IMR-90 (cell line): ENCODE results near the gene ASCL5. TPM values are rescaled to one million over a fixed set of nuclear protein-coding genes. Genes with fewer than 3 reads are reported as not detected.

ENCODE experiments used
- ATAC-seq: fragments of 200-7000 bp; cut with Tn5 transposase; 2 replicates; pipeline ENCODE4 v1.9.1; 2020; ENCODE audit warnings: low read depth, mild to moderate bottlenecking, moderate library complexity
- BruUV-seq: library from RNA; stranded (reverse); fragments of 400-500 nt; replicated peaks from 2 replicates; lab custom pipeline; 2021; lab: Mats Ljungman, UMichigan
- CTCF ChIA-PET: fragments of 300-600 bp; formaldehyde crosslinking; extraction: SDS; loops from one replicate; lab custom pipeline; 2021; ENCODE audit warnings: antibody characterized with exemption; lab: Yijun Ruan, JAX
- POLR2A ChIA-PET: fragments of 300-600 bp; sonication (Branson Sonifier 250); formaldehyde crosslinking; loops from one replicate; lab custom pipeline; 2022; ENCODE audit warnings: antibody characterized with exemption; ENCODE audit not compliant: unreplicated experiment; lab: Charles Lee
- DNase-seq: peaks from one replicate; pipeline ENCODE4 v3.0.0; 2013
- H2AFZ ChIP-seq: replicated peaks from 2 replicates; pipeline ENCODE3; 2013; ENCODE audit warnings: low read length, mild to moderate bottlenecking; ENCODE audit not compliant: poor library complexity
- H2AK5ac ChIP-seq: 2 replicates; pipeline ENCODE4 v1.6.1; 2013; ENCODE audit warnings: low read depth, low read length, inconsistent platforms
- H2AK9ac ChIP-seq: replicated peaks from 2 replicates; pipeline ENCODE3; 2013; ENCODE audit warnings: mild to moderate bottlenecking, low read depth, low read length, moderate library complexity; ENCODE audit not compliant: poor library complexity
- H2BK120ac ChIP-seq: 2 replicates; pipeline ENCODE4 v1.6.1; 2013; ENCODE audit warnings: low read depth, low read length, inconsistent platforms
- H2BK15ac ChIP-seq: 3 replicates; pipeline ENCODE4 v1.6.1; 2013; ENCODE audit warnings: low read depth, low read length, inconsistent platforms
- H2BK20ac ChIP-seq: 2 replicates; pipeline ENCODE4 v1.6.1; 2013; ENCODE audit warnings: low read depth, mild to moderate bottlenecking, inconsistent platforms, low read length, moderate library complexity
- H2BK5ac ChIP-seq: 2 replicates; pipeline ENCODE4 v1.6.1; 2013; ENCODE audit warnings: mild to moderate bottlenecking, low read depth, low read length, inconsistent platforms; ENCODE audit not compliant: poor library complexity, severe bottlenecking
- H3K14ac ChIP-seq: replicated peaks from 2 replicates; pipeline ENCODE4 v1.6.1; 2013; ENCODE audit warnings: low read depth, low read length, inconsistent platforms
- H3K18ac ChIP-seq: 2 replicates; pipeline ENCODE4 v1.6.1; 2013; ENCODE audit warnings: low read depth, low read length, control low read depth
- H3K23ac ChIP-seq: 2 replicates; pipeline ENCODE4 v1.6.1; 2013; ENCODE audit warnings: low read depth, low read length, inconsistent platforms
- H3K27ac ChIP-seq: 2 replicates; pipeline ENCODE4 v1.5.1; 2013; ENCODE audit warnings: mild to moderate bottlenecking, control low read depth, low read length; ENCODE audit not compliant: insufficient read depth
- H3K27me3 ChIP-seq: 2 replicates; pipeline ENCODE4 v1.6.1; 2013; ENCODE audit warnings: low read length; ENCODE audit not compliant: control insufficient read depth, insufficient read depth
- H3K36me3 ChIP-seq: 2 replicates; pipeline ENCODE4 v1.6.1; 2013; ENCODE audit warnings: low read length, mixed read lengths; ENCODE audit not compliant: control insufficient read depth, insufficient read depth
- H3K4ac ChIP-seq: 2 replicates; pipeline ENCODE4 v1.6.1; 2013; ENCODE audit warnings: low read depth, low read length, inconsistent platforms
- H3K4me1 ChIP-seq: 2 replicates; pipeline ENCODE4 v1.6.1; 2013; ENCODE audit warnings: low read length, mixed read lengths; ENCODE audit not compliant: control insufficient read depth, insufficient read depth
- H3K4me2 ChIP-seq: 2 replicates; pipeline ENCODE4 v1.6.1; 2013; ENCODE audit warnings: low read depth, mild to moderate bottlenecking, control low read depth, low read length, moderate library complexity
- H3K4me3 ChIP-seq: 2 replicates; pipeline ENCODE4 v1.5.1; 2013; ENCODE audit warnings: low read depth, mild to moderate bottlenecking, control low read depth, low read length, moderate library complexity; ENCODE audit not compliant: insufficient read depth
- H3K56ac ChIP-seq: 2 replicates; pipeline ENCODE4 v1.6.1; 2013; ENCODE audit warnings: low read length, inconsistent platforms; ENCODE audit not compliant: insufficient read depth; ENCODE audit errors: extremely low read depth
- H3K79me1 ChIP-seq, 2 experiments: 2 replicates each; pipeline ENCODE4 v1.6.1; 2013; ENCODE audit warnings: low read length in 2 of 2, inconsistent platforms in 1 of 2, low read depth in 1 of 2
- H3K9ac ChIP-seq: 2 replicates; pipeline ENCODE4 v1.6.1; 2013; ENCODE audit warnings: low read depth, low read length, control low read depth
- H3K9me1 ChIP-seq: 2 replicates; pipeline ENCODE4 v1.6.1; 2013; ENCODE audit warnings: low read length, inconsistent platforms; ENCODE audit not compliant: insufficient read depth
- H3K9me3 ChIP-seq: 2 replicates; pipeline ENCODE4 v1.6.1; 2013; ENCODE audit warnings: low read length; ENCODE audit not compliant: control insufficient read depth, insufficient read depth
- H4K20me1 ChIP-seq: 2 replicates; pipeline ENCODE4 v1.6.1; 2013; ENCODE audit warnings: low read length, inconsistent platforms; ENCODE audit not compliant: insufficient read depth
- H4K5ac ChIP-seq: 2 replicates; pipeline ENCODE4 v1.6.1; 2013; ENCODE audit warnings: mild to moderate bottlenecking, low read depth, low read length, control low read depth
- H4K8ac ChIP-seq, 2 experiments: 2 replicates each; pipeline ENCODE4 v1.6.1; 2013; ENCODE audit warnings: low read depth in 2 of 2, low read length in 2 of 2, control low read depth in 1 of 2, inconsistent platforms in 1 of 2
- H4K91ac ChIP-seq: 2 replicates; pipeline ENCODE4 v1.6.1; 2013; ENCODE audit warnings: low read depth, low read length, inconsistent platforms; ENCODE audit not compliant: insufficient read depth
- CEBPB ChIP-seq: IDR thresholded peaks from 2 replicates; pipeline ENCODE4 v1.6.1; 2012; ENCODE audit warnings: low read depth, low read length, improper control_type of control experiment
- CHD1 ChIP-seq: IDR thresholded peaks from 2 replicates; pipeline ENCODE4 v1.6.1; 2012; ENCODE audit warnings: low read depth, low read length, improper control_type of control experiment
- FOS ChIP-seq: fragments of 150-350 bp; IDR thresholded peaks from 2 replicates; pipeline ENCODE4 v1.6.1; 2016; ENCODE audit warnings: low read depth, low read length
- MAZ ChIP-seq: IDR thresholded peaks from 2 replicates; pipeline ENCODE4 v1.6.1; 2012; ENCODE audit warnings: low read depth, mild to moderate bottlenecking, low read length, improper control_type of control experiment, moderate library complexity, borderline replicate concordance
- POLR2A ChIP-seq: IDR thresholded peaks from 2 replicates; pipeline ENCODE4 v1.6.1; 2012; ENCODE audit warnings: mild to moderate bottlenecking, low read depth, low read length
- RAD21 ChIP-seq: IDR thresholded peaks from 2 replicates; pipeline ENCODE4 v1.6.1; 2012; ENCODE audit warnings: low read length, improper control_type of control experiment
- RCOR1 ChIP-seq: IDR thresholded peaks from 2 replicates; pipeline ENCODE4 v1.6.1; 2012; ENCODE audit warnings: mild to moderate bottlenecking, low read length, improper control_type of control experiment; ENCODE audit not compliant: insufficient replicate concordance
- RFX5 ChIP-seq: IDR thresholded peaks from 2 replicates; pipeline ENCODE4 v1.8.0; 2012; ENCODE audit warnings: low read depth, mild to moderate bottlenecking, low read length, moderate library complexity
- WGBS, 2 experiments: methylation state at CpG; one replicate each; pipeline versions ENCODE4 v1.1.5 to v1.1.7; 2013; ENCODE audit warnings: missing lambda C conversion rate in 2 of 2; ENCODE audit not compliant: insufficient read length in 1 of 2; ENCODE audit errors: extremely low coverage in 2 of 2; 5-methylcytosine and 5-hydroxymethylcytosine counted together
- dilution Hi-C: fragments of 300-500 bp; cut with HindIII; formaldehyde crosslinking; loops from one replicate; pipeline ENCODE4 v1.14.3; 2018; ENCODE audit warnings: low sequenced_read_pairs; ENCODE audit not compliant: unreplicated experiment
- in situ Hi-C: fragments of 300-500 bp; cut with MboI; formaldehyde crosslinking; loops from 3 replicates; pipeline ENCODE4 v1.14.3; 2019; ENCODE audit warnings: low sequenced_read_pairs, inconsistent platforms, mixed read lengths
- intact Hi-C: fragments of 100-400 bp; cut with micrococcal nuclease; formaldehyde crosslinking; loops from 2 replicates; pipeline ENCODE4 v1.10.0; 2022
- polyA plus RNA-seq, 3 experiments: library from polyadenylated mRNA; depleted of rRNA; stranded (reverse); fragments of >200 nt; gene quantifications; 2 replicates each; pipeline ENCODE4 v1.2.3, GENCODE V29; 2012; ENCODE audit warnings: low replicate concordance in 1 of 3
- total RNA-seq: library from RNA; depleted of rRNA; stranded (reverse); fragments of >200 nt; gene quantifications from 2 replicates; pipeline ENCODE4 v1.2.3, GENCODE V29; 2012
- TF ChIP-seq, protein P1 (sequence below): fragments of 150-350 bp; IDR thresholded peaks from 2 replicates; pipeline ENCODE4 v1.6.1; 2016; ENCODE audit warnings: low read depth, mild to moderate bottlenecking, low read length, moderate library complexity, borderline replicate concordance

The ASCL5 gene
- total and polyA plus RNA-seq, 2 of the 4 experiments (the other 2 are of a cell fraction): not detected

DNA sequence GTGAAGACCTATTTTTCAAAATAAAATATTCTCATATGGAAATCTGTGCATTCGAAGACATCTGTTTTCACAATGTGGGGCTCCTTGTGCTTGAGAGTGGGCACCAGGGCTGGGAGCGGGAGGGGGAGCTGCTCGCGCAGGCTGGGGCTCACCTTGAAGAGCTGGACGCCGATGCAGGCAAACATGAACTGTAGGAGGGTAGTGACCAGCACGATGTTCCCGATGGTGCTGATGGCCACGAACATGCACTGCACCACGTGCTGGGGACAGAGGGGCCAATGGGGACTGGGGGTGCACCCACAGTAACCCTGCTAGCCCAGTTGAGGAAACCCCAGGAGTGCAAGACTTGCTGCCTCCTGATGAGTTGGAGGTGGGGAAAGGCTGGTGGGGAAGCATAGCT is 61.3 kb downstream of the ASCL5 start:
- no peaks in the 10 kb centered on the region for H3K9me1 ChIP-seq
- no peak overlapping the region for H2AK5ac ChIP-seq
- no peak for TF ChIP-seq MAZ
- TF ChIP-seq RAD21: no peak
- no peak for TF ChIP-seq FOS
- TF ChIP-seq RFX5: no peak
- TF ChIP-seq CHD1: no peak
- TF ChIP-seq CEBPB: no peak
- TF ChIP-seq, protein P1, sequence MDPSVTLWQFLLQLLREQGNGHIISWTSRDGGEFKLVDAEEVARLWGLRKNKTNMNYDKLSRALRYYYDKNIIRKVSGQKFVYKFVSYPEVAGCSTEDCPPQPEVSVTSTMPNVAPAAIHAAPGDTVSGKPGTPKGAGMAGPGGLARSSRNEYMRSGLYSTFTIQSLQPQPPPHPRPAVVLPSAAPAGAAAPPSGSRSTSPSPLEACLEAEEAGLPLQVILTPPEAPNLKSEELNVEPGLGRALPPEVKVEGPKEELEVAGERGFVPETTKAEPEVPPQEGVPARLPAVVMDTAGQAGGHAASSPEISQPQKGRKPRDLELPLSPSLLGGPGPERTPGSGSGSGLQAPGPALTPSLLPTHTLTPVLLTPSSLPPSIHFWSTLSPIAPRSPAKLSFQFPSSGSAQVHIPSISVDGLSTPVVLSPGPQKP: no peak
- no peak for TF ChIP-seq POLR2A
- TF ChIP-seq RCOR1: no peak
- H4K91ac ChIP-seq: no peak overlapping the region
- no peak overlapping the region for H4K8ac ChIP-seq
- no peak overlapping the region for H4K5ac ChIP-seq
- POLR2A ChIA-PET: no interaction called here
- intact Hi-C loops: no loop called here
- DNase-seq: no peak
- peaks cover 68% of the 10 kb centered on the region for H3K27me3 ChIP-seq
- H3K79me1 ChIP-seq: no peaks in the 10 kb centered on the region
- no peak overlapping the region for H3K9ac ChIP-seq
- H2BK5ac ChIP-seq: no peak overlapping the region
- no peak overlapping the region for H2BK20ac ChIP-seq
- no peak overlapping the region for H3K14ac ChIP-seq
- no peak overlapping the region for H3K27ac ChIP-seq
- no TSS peak for BruUV-seq
- no peak overlapping the region for H3K4me3 ChIP-seq
- no peak overlapping the region for H2BK120ac ChIP-seq
- no peak overlapping the region for H2BK15ac ChIP-seq
- H3K36me3 ChIP-seq: no peaks in the 10 kb centered on the region
- no peak overlapping the region for H3K56ac ChIP-seq
- dilution Hi-C loops: no loop called here
- in situ Hi-C loops: no loop called here
- ATAC-seq: no peak
- H3K4me2 ChIP-seq: no peak overlapping the region
- no peak overlapping the region for H3K4ac ChIP-seq
- CTCF ChIA-PET: interaction anchor here (1.6 kb wide), 1 partner anchor 21 kb away, joined by 3 read pairs; no protein-coding TSS in a partner anchor
- H4K20me1 ChIP-seq: no peaks in the 10 kb centered on the region
- WGBS, 2 experiments: 62% methylated on average over 3 of the region's 10 CpGs; no CpG with 5 or more reads in 1 of the 2 experiments
- H3K4me1 ChIP-seq: no peaks in the 10 kb centered on the region
- no peaks in the 10 kb centered on the region for H3K9me3 ChIP-seq
- H3K23ac ChIP-seq: no peak overlapping the region
- no peak overlapping the region for H2AK9ac ChIP-seq
- no peak overlapping the region for H2AFZ ChIP-seq
- no peak overlapping the region for H3K18ac ChIP-seq
